HG03095 (cell line): Measurements from ENCODE around the gene KIF18A.

ENCODE experiments used
- ATAC-seq: cut with Tn5 transposase; IDR thresholded peaks from one replicate; pipeline ENCODE4 v1.9.1; 2021; ENCODE audit warnings: moderate library complexity; ENCODE audit not compliant: unreplicated experiment

KIF18A gene

DNA sequence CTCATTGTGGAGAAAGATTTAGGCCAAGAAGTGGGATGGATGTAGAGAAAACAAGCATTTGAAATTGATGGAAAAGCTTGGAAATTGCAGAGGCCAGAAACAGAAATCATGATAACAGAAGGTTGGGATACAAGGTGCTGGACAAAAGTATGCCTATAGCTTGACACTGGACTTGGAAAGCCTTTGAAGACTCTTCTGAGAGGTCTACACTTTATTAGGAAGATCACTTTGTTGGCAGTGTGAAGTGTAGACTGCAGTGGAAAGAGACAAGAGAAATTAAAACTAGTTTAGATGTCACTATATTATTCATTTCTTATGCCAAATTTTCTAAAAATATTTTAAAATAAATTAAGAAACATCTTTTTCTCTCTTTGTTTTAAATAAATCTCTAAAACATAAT is 59.1 kb downstream of the KIF18A start:
- ATAC-seq = no peak

DNA sequence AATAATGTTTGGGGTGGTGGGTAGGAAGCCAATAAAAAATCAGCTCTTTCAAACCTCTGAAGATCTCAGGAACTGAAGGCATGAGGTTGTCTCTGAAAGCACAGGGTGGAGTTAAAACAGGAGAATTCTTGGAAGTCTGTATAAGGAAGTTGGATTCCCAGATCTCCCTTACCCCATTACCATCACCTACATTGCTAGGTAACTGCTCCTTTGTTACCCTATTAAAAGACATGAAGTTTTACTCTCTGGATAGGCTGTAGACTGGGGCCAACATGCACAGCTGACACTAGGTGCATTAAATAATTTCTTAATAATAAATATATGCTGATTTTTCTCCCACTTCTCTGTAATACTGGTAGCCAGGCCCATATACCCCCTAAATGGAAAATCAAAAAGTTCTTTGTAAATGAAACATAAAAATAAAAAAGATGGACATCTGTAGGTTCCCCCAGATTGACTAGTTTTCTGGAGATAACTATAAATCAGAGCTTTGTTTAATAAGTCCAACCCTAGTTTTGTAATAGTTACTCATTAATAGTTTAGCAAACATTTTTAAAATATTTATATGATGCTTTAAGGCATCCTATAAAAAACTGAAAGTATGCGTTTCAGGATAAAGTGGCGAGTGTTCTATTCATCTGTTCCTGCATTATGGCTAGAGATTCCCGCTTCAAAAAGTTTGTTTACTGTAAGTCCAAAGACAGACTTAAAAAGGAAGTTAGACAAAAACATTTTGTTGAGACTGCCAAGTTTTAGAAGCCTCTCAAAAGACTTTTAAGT is 63.8 kb downstream of the KIF18A start:
- ATAC-seq = no peak

DNA sequence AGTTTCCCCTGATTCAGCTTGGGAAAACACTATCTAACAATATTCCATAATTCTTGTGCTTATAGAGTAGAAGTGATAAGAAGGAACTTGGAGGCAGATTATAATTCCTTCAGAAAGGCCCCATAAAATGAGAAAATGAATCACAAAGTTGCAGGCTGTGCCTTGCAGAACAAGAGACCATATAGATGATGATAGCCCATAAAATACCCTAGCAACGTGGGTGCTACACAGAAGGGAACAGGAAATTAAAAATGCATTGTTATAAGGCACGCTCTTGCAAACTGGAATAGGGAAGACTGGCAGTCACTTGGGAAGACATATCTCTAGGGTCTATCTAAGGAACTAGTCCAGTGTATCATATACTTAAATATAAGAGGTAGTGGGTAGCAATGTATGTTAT is 67.6 kb downstream of the KIF18A start:
- no peak for ATAC-seq

DNA sequence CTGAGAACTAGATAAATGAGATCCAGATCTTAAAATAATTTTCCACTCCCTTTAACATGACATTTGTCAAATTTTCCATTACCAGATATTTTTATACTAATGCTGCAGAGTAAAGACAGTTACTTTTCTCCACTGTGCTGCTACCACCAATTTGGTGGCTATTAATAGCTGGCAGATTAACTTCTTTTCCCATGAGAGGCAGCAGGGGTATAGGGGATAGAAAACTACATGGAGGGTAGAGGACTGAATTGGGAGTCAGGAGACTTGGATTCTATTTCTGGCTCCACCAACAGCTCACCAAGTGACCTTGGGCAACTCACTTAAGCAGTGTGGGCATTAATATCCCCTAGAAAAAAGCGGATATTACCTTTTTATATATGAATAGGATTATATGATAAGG is 69.2 kb downstream of the KIF18A start:
- no peak for ATAC-seq

DNA sequence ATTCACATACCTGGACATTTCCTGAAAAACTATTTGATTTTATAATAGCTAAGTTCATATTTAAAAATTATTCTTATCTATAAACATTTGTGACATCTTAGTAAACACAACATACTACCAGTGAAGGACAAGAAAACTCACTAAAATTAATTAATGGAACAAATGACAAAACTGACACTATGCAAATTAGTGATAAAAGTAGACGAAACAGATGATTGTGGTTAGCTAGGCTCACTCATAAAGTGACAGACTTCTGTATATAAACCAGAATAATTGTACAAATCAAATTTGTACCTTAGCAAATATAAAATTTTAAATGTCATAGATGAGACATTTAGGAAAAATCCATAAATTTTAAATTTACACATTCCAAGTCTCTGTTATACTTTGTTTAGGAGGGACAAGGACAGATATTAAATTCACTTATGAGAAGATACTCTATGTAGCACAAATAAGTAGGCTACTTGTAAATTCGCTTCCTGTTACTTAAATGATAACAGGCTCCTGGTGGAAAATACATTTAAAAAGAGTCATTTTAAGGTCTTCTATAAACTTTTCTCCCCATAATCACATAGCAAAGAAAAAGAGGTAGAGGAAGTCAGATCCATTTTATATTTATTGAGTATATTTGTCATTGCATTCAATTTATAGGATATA is 81.2 kb downstream of the KIF18A start:
- no peak for ATAC-seq

DNA sequence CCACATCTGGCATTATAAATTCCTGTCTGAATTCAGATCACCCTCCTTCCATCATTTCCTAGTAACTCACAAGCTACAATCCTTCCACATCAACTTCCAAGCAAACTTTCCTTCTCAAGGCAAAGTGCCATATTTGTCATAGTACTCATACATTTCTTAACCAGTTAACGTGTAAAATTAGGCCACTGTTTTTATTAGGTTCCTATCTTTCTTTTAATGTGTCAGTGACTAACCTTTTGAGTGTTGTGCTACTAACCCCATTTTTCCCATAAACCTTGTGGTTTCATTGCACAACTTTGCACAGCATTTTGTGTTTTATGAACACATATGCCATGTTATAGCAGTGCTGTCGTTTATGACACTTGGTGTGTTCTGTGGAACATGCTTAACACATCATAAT is 90.1 kb downstream of the KIF18A start:
- no peak for ATAC-seq

DNA sequence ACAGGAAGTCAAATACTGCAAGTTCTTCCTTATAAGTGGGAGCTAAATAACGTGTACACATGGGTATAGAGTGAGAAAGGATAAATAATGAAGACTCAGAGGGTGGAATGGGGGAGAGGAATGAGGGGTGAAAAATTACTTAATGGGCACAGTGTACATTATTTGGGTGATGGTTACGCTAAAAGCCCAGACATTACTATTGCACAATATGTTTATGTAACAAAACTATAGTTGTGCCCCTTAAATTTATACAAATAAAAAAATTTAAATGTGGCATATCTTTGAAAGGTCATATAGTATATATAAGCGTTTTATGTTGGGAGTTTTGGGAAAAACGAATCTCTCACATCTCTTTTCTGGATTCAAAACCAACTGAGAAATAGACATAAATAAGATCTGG is 96.1 kb downstream of the KIF18A start:
- no peak for ATAC-seq

DNA sequence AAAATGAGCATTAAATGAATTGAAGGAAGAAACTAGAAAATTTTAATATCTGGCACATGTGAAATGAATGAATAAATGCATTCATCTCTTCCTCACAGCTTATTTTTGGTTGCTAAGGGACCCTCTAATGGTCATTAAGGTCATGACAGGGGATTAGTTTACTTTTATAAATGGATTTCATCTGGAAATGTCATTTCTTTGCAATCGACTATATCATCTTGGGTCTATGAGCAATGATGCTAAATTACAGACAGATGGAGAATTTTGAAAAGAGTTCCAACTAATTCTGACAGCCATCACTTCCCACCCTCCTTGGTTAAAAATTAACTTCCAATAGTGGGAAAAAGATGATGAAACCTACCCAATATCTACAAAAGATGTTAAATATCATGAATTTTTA is 98.0 kb downstream of the KIF18A start:
- no peak for ATAC-seq

DNA sequence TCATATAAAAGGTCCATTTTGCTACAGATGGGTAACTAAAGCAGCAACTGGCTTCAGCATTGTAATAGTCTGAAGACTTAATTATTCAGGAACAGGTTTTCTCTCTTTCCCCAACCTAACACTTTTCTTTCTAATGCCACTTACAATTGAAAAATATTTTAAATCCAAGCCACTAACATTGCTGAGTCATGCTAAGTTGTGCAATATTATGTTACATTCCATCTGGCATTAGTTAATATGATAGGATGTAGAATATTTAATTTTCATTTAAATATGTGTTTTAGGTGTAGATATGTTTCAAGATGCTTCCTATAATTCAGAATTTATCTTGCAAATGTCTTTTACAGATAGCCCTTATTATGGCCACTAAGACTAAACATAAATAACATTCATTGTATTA is 98.6 kb downstream of the KIF18A start:
- no peak for ATAC-seq

DNA sequence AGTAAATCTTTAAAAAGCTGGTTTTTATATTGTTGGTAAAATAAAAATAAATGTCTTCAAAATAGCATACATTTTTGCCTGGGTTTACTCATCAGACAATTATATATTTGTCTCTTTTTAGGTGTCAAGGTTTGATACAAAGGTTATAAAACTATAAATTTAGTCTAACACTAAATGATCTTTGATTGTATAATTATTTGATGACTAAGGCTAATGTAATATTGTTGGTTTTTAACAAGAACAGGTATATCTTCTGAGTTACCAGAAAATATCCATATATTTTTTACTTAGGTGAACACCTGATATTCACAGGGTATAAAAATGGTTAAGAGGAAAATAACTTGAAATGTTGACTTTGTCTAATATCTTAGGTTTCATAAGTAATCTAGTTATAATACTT is 104.3 kb downstream of the KIF18A start:
- no peak for ATAC-seq

DNA sequence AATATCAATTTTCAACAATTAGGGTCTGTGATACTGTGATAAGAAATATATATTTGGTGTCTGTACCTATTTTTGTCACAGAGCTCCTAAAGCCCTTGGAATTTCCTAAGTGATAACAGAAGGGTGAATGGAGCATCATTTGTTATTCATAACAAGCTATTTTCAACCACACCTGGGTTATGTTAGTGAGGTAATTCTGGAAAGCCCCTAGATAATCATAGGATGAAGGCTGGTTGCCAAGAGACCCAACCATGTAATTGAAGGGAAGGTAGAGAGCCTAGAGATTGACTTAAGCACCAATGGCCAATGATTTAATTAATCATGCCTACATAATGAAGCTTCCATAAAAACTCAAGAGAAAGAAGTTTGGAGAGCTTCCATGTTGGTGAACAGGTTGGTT is 109.4 kb downstream of the KIF18A start:
- ATAC-seq = no peak

DNA sequence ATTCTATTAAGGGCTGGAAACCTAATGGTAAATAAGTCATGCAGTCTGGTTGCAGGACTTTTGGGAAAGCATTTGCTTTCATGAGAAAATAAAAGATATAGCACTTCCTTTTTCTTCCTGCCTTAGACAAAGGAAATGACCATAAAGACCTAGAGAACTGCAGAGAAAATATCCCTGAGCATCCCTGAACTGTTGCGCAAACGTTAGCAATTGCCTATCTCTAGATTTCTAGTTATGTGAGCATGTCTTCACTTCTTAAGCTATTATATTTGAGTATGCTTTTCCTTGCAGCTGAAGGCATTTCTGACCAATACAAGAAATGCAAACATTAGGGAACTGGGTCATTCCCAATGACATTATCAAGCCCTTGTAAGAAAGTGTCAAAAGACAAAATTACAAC is 110.6 kb downstream of the KIF18A start:
- no peak for ATAC-seq

DNA sequence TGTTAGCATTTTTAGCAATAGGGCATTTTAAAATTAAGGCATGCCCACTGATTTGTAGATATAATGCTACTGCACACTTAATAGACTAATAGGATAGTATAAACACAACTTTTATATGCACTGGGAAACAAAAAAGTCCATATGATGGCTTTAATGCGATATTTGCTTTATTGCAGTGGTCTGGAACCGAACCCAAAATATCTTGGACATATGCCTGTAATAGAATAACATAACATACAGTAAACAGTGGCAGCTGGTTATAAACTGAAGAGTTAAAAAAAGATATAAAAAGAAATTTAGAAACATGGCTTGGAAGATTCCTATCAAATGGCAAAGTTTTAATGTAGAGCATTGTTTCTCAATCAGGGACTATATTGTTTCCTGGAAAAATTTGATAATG is 111.9 kb downstream of the KIF18A start:
- no peak for ATAC-seq

DNA sequence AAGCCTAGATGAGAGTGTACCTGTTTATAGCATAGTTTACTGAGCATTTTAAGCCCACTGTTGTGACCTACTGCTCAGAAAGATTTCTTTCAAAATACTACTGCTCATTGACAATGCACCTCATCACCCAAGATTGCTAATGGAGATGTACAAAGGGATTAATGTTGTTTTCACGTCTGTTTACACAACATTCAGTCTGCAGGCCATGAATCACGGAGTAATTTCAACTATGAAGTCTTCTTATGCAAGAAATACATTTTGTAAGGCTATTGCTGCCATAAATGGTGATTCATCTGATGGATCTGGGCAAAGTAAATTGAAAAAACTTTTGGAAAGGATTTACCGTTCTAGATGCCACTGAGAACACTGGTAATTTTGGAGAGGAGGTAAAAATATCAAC is 112.9 kb downstream of the KIF18A start:
- no peak for ATAC-seq

DNA sequence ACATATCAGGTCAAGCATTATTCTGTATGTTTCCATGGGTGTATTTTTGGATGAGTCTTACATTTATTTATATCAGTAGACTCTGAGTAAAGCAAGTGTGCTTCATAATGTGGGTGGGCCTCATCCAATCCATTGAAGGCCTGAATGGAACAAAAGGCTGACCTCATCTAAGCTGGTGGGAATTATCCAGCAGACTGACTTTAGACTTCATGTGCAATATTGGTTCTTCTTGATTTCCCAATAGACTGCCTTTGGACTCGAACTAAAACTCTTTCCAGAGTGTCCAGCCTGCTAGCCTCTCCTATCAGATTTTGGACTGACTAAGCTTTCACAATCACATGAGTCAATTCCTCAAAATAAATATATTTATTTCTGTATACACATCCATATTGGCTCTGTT is 116.2 kb downstream of the KIF18A start:
- ATAC-seq = no peak

DNA sequence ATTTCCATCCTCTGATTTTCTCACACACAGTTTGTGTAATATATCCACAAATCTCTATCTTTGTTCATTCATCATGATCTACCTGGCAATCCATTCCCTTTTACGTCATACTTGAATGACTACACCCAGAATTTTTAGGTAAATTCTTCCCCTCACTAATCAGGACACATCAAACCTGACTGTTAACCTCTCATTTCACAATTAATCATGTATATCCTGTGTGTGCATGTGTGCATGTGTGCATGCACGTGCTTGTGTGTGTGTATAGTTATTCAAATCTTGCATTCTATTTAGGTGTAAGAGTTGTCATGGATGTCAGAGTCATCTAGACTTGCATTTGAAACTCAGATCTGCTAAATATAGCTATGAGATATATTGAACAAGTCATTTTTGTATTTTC is 130.4 kb downstream of the KIF18A start:
- ATAC-seq = no peak

DNA sequence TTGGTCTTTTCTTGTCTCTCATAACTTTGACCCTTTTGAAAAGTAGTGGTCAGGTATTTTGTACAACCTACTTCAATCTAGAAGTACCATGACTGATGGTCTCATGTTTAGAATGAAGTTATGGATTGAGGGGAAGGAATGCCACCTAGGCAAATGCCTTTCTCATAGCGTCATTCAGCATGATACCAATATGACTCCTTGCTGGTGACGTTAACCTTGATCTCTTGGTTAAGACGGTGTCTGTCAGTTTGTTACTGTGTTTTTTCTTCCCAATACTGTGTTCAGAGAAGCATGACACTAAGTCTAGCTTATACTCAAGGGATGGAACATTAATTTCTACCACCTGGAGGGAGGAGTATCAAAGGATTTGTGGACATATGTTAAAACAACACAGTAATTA is 130.9 kb downstream of the KIF18A start:
- ATAC-seq = no peak

DNA sequence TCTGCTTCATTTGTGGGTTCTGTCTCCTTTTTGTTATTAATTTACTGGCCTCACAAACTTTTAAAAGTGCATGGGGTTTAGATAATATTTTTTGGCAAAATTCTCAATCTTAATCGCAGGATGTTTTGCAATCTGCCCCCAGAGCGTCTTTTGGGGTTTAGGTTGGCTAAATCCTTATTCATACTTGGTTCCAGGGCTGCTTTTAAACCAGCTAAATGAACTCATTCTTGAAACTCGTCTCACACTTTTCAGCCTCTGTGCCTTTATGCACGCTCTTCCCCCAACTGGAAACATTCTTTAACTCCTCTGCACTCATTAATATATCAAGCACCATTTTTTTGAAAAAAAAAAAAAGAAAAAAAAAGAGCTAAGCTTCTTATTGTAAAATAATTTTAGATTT is 131.7 kb downstream of the KIF18A start:
- ATAC-seq = no peak

DNA sequence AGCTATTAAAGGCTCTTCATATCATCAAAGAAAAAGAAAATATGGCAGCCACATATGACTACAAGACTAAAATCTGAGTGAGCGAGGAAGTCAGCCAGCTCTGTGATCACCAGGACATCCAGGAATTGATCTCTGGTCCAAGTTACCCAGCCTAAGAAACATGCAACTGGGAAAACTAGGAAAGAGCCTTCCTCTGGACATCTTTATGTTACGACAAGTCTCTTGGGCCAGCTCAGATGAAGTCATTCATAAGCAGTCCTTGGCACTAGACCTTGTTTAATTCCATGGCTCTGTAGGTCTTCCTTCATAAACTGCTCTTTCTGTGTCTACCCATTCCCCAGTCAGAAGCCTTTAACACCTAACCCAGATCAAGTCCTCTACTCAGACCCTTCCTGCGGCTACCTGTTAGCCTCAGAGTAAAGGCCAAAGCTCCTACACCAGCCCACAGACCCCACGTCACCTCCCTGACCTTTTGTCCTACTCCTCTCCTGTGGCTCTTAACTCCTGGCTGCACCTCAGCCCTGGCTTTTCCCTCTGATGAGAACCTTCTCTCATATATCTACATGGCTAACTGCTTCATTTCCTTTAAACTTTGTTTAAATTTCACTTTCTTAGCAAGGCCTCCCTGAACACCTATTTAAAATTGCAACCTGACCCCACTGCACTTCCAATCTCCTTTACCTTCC is 134.0 kb downstream of the KIF18A start:
- no peak for ATAC-seq

DNA sequence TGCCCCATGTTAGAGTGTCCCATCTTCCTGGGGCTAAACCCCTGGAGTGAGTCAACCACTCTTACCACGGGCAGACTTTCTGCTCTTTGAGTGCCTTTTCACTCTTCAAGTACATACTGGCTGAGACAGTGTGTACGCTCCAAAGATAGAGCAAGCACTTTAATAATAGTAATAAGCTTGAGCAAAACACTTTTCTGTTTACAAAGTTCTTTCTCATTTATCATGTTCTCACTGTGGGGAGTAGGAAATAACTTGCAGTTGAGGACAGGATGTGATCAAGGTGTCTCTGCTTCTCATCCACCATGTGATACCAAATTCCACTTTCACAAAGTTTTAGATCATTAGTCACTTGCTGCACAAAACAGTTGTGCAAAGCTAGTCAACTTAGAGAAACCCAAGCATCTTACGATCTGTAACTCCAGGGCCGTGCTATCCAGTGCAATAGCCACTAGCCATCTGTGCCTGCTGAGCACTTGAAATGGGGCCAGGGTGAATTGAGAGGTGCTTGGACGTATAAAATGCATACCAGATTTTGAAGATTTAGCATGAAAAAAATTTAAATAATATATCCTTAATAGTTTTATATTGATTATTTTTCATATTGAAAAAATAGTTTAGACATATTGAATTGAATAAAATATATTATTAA is 135.3 kb downstream of the KIF18A start:
- ATAC-seq = no peak

DNA sequence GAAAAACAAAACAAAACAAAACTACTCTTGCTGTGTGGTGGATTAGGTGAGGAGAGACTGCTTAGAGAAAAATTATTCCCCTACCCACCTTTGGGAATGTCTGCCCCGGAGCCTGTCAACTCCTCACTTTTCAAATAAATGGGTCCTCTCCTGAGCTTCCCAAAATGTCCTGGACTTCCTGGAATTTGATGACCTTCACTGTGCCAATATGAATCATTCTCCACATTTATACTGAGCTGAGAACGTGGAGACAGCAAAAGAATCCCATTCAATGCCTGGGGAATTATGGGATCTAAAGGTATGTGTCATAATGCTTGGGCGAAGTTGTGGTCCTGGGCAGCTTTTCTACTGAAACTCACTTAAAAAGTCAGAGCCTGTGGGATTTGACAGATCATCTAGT is 136.8 kb downstream of the KIF18A start:
- ATAC-seq = no peak
